GM18508 (cell line): ENCODE data around the gene DHRS9.

ENCODE experiments used
- ATAC-seq: cut with Tn5 transposase; IDR thresholded peaks from one replicate; pipeline ENCODE4 v1.9.1; 2021; ENCODE audit warnings: moderate number of reproducible peaks; ENCODE audit not compliant: insufficient read depth, unreplicated experiment

Gene DHRS9

DNA sequence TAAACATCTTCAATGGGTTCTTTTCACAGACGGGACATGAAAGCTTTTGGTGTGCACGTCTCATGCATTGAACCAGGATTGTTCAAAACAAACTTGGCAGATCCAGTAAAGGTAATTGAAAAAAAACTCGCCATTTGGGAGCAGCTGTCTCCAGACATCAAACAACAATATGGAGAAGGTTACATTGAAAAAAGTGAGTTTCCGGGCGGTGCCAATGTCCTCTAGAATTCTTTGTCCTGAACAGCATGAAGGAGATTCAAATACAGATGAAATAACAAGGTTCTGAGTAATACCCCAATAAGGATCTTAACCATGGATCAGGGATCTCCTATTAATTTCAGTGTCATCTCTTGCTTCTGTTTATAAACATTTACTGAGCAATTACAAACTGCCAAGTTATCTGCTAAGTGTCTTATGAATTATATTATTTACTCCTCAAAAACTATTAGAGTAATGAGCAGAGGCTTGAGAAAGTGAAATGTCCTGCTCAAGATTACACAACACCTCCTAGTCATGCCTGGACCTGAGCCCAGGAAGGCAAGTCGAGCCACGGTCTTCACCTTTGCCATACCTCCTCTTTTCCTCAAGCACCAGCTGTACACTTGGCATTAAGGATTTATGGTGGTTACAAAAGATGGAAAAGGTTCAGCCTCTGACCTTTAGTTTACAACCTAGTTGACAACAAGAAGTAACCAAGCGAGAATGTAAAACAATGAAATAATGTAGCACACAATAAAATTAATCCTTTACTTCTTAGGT, 22.6 kb downstream of the DHRS9 start:
- ATAC-seq: no peak

DNA sequence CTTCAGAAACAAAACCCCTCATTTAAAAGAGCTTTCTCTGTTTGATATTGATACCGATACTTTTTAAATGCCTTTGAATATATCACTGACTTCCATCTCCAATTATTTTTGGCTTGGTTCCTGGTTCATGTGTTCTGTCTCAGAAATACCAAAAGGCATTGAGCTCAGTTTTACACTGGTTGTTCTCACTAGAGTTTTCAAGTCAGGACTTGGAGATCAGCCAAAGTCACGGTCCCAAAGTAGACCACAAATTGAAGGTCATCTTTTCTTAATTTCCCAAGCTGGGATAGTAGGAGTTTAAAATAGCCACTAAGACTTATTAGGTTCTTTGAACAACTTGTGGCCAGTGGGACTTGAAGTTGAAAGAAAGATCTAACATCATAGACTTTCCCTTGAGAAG, 24.2 kb downstream of the DHRS9 start:
- no peak for ATAC-seq

DNA sequence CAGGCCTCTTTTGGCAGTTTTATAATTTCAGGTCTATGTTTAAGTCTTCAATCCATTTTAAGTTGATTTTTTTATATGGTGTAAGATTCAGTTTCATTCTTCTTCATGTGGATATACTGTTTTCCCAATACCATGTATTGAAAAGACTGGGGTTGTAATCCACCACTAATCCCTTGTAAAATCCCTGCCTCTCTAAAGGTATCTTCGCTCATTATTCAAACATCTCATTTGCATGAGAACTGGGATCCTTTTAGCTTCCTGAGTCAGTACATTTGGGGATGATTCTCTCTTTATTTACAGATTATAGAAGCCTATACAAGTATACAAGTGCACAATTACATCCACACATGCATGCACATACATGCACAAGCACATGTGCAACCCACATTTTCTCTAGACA, 25.3 kb downstream of the DHRS9 start:
- no peak for ATAC-seq

DNA sequence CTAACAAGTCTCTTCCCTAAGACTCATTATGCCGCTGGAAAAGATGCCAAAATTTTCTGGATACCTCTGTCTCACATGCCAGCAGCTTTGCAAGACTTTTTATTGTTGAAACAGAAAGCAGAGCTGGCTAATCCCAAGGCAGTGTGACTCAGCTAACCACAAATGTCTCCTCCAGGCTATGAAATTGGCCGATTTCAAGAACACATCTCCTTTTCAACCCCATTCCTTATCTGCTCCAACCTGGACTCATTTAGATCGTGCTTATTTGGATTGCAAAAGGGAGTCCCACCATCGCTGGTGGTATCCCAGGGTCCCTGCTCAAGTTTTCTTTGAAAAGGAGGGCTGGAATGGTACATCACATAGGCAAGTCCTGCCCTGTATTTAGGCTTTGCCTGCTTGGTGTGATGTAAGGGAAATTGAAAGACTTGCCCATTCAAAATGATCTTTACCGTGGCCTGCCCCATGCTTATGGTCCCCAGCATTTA, 26.3 kb downstream of the DHRS9 start:
- no peak for ATAC-seq

DNA sequence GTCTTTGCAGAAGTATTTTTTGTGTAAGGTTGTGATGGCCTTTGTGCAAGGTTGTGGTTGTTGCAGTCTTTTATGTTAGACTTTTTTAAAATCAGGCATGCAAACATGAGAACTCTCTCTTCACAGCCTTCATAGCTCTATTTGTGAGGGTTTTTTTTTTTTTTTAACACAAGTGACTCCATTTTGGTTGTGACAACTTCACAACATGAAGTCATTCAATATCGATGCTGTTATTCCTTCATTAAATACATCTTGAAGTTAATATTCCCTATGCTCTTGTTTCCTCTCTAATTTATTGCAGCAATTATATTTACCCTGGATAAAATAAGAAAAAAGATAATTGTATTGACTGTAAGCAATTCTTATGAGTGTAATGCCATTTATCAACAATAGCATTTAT, 35.5 kb downstream of the DHRS9 start:
- ATAC-seq: no peak

DNA sequence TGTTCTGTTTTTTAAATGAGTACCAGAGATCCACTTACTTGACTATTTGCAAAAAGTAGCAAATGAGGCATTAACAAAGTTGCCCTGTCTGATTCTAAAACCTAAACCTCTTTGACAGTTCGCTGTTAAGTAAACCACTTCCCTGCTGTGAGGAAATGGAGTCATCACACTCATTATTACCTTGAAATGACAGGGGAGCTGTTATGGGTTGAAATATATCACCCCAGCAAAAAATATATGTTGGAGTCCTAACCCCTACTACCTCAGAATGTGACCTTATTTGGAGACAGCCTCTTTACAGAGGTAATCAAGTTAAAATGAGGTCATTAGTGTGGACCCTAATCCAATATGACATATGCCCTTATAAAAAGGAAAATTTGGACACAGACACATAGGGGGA, 36.1 kb downstream of the DHRS9 start:
- no peak for ATAC-seq

DNA sequence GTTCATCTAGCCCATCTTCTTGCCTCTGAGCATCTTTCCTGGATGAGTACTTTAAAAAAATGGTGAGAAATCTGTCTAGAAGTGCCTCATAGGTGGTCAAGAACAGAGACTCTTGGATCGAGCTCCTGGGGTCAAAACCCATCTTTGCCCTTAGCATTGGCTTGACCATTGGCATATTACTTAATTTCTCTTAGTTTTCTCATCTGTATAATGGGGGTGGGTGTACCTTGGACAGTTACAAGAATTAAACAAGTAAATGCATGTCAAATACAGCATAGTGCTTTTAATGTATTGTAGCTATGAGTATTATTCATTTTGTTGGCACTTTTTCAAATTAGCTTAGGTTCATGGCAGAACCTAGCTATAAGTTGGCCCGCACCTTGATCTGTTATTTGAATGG, 36.8 kb downstream of the DHRS9 start:
- ATAC-seq: no peak

DNA sequence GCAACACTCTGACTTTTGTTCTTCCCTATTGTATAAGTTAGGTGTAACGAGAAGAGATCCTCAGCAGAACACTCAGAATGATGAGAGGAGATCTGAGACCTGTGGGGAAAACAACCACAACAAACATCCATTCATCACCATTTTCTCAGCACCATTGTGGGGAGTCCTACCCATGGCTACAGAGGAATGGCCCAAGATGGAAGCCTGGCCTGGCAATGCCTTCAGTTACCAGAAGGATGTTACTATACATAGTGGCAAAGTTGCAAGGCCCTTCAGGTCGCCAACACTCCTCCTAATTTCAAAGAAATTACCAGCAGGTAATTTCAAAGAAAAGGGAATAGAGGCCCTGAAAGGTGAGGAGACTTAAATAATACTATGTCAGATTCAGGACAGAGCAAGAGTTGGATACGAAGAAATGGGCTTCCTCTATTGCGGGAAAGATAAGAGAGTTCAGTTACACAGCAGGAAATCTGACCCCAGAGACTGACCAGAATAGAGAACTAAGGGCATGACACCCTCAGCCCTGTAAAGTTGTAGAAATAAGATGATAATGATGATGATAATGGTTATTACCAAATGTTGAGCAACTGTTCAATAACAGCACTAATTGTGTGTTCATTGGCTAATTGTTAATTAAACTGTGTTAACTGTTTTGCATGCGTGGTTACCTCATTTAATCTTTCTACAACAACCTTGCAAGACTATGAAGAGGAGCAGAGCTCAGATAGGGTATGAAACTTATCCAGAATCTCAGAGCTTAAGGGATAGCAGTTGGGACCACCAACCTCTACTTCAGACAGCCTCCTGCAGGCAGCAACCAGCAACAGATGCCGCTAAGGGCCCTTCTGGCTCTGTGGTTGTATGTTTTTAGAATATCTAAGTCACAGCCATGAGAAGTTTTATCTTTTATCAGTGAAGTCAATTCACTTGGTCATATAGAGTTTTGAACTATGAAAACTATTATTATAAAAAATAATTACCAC, 37.5 kb downstream of the DHRS9 start:
- ATAC-seq: no peak

DNA sequence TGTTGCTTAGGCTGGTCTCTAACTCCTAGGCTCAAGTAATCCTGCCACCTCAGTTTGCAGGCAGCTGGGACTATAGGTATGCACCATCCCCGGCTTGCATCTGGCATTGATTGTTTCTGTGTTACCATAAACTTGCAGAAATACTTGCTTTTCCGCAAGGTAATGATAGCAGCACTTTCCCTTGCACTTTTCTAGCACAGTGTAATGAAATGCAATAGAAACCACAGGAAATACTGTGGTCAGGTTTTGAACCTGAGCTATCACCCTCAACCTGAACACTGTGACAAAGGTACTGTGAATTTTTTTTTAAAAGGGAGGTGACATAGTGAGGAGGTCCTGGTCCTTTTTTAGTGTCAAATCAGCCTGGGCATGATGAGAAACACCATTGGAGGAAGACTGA, 38.3 kb downstream of the DHRS9 start:
- peak; percentile 85 for ATAC-seq

DNA sequence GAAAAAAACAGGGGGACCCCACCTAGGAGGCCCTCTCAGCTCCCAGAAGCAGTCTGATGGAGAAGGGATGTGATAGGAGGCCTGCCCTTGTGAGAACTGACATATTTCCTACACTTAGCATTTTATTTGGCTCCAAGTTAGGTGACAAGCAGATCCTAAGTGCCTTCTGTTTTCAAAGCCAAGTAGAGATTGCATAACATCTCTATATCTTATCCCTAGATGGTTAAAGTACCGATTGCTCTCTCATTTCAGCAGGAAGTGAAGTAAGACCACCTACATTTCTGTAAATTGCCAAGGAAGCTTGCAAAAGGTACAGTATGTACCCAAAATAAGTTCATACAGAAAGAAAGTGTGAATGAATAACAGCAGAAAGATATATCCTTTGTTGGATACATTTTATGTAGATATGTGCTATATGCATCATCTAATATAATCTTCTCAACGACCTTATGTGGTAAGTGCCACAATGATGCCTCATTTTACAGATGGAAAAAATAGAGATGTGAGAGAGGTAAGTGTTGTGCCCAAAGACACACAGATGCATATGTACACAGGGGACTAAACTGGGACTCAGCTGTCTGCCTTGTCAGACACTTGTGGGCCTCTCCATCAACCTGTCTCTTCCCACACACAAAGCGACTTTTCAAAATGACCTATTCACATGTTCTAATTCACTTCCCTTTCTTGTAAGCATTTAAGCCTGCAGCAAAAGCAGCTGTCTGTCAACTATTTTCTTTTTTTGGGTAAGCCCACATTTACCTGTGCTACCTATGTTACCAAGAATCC, 38.9 kb downstream of the DHRS9 start:
- no peak for ATAC-seq

DNA sequence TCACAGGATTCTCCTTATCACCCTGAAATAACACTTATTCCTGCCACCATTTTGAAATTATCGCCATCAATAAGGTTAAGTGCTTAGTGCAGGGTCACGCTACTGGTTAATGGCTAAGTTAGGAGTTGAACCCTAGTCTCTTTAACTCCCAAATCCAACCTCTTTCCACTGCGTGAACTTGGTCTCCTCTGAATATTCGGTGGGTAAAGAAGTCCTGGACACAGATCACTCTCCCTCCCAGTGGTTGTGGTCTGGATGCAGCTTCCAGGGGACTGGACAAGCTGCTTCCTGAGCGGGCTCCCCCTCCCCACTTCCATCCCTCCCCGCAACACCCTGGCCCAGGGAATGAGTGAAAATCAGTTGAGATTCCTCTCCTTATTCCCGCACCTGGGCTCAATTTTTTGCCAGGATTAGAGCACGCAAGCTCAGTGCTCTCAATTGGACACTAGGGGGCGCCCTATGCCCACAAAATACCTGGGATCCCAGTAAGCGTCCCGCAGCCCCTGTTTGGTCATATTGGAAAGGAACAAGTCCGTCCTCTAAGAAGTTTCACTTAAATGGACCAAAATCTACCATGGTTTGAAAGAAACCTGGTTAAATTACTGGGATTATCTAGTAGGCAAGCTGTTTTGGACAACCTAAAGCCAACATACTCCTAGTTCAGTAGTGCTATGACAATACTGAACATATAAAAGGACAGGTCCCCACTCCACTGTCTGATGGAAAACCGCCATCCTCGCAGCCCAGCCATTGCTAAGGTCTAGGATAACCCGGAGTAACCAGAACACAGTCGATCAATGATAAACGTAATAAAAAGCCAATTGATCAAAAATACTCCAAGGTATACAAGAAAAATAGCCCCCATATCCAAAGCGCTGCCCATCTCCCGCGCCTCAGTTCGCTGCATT, 40.4 kb downstream of the DHRS9 start:
- no peak for ATAC-seq

DNA sequence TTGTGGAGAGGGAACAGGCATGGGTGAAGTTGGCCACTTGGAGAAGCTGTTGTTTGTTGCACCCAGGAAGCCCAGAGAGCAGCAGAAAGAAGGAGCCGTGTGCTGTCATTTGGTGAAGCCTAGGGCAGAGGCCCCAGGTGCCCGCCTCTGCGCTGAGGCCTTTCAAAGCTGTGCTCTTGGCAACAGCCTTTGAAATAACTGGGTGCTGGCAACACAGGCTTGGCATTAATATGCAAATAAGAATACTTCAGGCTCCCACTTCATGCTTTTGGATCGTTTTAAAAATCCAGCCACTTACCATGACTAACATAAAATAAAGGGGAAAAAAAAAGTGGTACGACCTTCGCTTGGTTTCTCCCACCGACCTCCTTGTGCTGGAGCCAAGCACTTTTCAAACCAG, 41.1 kb downstream of the DHRS9 start:
- no peak for ATAC-seq

DNA sequence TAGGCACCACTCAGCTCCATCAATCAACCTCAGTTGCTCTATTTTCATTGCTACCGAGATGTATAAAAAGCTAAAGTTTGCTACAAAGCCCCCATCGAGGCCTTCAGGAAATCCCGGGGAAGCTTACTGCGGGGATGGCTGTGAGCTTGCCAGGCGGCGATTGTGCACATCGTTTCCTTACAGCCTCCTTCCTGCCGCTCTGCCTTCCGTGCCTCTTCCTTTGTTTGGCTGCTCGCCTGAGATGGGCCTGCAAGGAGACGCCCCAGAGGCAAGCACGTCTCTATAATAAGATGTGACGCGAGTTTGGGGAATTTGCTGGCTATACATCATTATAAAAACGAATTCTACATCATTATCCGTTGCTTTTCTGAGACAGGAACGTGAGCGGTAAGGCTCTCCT, 41.6 kb downstream of the DHRS9 start:
- ATAC-seq: no peak

DNA sequence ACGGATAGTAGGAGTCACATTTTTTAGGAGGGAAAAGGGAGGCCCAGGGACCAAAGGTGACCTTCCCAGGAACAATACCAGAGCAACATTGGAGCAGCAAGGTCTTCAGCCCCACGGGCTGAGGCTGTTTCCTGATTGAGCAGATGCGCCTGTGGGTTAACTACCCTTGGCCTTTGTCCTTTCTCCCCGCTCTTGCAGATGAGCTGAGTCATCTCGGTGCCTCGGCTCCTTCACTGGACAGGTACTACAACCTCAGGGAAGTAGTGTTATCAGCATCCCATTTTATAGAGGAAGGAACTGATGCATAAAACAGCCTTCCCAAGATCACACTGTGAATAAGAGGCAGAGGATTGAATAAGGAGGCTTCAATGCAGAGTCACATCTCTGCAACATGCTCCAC, 43.5 kb downstream of the DHRS9 start:
- ATAC-seq: no peak

DNA sequence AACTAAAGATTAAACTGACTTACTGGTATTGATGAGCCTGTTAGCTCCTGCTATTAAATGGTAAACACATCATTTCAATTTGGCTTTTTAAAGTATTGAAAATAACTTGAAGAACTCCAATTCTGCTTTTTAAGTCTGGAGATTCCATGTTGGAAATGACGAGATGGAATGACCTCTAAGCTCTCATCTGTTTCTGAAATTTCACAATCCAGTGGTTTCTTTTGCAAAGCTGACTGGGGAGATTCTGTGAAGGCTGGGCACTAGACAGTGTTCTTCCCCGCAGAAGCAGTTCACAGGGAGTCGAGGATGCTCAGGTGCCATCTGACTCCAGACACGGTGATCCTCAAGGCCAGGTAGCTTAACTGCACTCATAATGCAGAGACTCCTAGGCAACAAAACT, 44.7 kb downstream of the DHRS9 start:
- no peak for ATAC-seq

DNA sequence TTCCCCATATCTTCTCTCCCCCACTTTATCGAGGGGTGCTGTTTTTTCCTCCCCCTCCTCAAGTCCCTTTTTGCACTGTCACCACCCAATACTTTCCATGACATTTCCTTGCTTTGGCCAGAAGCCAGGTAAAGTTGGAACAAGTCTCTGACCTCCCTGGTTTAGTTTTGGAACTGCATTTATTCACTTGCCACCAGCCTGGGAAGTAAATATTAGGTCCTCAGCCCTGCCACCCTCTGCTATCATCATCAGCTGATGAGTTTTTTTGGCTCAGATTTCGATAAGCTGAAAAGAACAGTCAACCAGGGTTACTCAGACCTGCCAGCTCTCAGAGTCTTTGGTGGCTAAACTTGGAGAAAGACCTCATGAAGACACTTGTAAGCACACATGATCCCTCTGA, 47.0 kb downstream of the DHRS9 start:
- ATAC-seq: no peak

DNA sequence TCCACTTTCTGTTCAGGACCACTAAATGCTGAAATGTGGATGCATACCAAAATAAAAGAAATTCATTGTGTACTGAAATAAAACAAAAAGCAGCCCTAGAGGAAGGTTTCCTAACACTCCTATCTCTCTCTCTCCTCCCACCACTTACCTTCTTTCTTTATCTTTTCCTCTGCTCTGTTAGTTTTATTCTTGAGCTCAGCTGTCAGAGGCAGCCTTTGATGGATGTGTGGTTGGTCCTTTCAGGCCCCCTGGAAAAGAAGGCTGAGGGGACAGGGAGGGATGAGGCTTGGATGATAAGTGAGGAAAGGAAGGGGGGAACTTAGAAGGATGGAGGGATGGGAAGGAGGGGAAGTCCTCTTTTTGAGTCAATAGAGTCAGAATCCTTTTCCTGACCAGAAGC, 47.6 kb downstream of the DHRS9 start:
- no peak for ATAC-seq

DNA sequence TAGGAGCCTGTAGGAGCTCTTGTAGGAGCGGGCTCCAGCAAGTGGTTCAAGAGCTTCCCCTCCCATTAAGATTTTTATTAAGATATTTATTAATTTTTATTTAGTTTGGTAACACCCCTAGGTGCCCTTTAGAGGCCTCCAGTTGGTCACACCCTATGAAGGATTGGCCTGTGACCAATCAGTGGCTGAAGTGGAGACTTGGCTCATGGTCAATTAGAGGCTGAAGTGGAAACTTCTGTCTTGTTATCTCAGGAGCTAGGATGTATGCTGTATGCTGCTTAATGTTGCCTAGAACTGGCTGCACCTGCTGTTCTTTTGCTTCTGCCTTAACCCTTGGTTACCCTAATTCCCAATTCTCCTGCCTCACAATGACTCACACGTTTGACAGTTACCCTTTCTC, 48.7 kb downstream of the DHRS9 start:
- ATAC-seq: no peak

DNA sequence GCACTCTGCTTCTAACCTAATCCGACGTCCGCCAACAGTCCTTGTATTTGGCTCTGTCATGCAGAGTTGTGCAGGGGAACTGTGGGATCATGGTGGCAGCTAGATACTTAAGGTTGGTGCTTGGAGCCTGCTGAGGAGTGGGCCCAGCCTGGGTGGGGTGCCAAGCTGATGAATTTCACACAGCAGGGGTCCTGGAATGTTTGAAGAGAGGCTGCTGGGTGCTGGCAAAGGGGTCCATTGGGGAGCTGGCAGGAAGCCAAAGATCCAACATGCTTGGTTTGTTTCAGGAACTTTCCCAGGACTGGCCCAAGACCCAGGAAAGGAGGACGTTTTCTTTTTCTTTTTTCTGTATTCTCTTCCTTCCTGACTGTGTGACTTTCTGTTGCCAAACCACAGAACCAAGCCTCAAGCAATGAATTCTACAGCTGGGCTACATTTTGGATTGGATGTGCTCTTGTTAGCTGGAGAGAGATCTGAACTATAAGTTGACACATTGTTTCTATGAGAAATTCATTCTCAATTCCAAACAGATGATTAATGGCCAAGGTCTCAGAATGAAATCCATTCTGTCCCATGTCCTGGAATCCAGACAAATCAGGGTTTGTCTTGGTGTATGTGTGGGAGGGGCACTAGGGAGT, 49.9 kb downstream of the DHRS9 start:
- ATAC-seq: no peak
